NCI-H2171 (cell line): ENCODE data around the gene FKBP1A.
A peak's percentile ranks its signal among the peaks of the same experiment; 100 is the strongest.
"Not testable (repeated sequence)": the region's sequence is repeated elsewhere in the genome, so short reads cannot be mapped to it uniquely, and the experiment has no call there.

Experiments used
- DNase-seq: peaks from one replicate; lab custom pipeline; 2025; lab: John Stamatoyannopoulos, UW

The FKBP1A gene

GRCh38 chr20:1363522-1363921 lies 29.3 kb downstream of the FKBP1A start:
- no peak for DNase-seq

GRCh38 chr20:1362484-1362883 lies 30.4 kb downstream of the FKBP1A start:
- no peak for DNase-seq

- no peak for DNase-seq
Measured at GRCh38 chr20:1360094-1360846, 32.6 kb downstream of the FKBP1A start.

GRCh38 chr20:1357921-1358671 lies 34.8 kb downstream of the FKBP1A start:
- DNase-seq, result no peak

GRCh38 chr20:1353956-1354355 lies 38.9 kb downstream of the FKBP1A start:
- no peak for DNase-seq

GRCh38 chr20:1346315-1346969 lies 46.4 kb downstream of the FKBP1A start:
- no peak for DNase-seq

GRCh38 chr20:1345756-1346093 lies 47.1 kb downstream of the FKBP1A start:
- DNase-seq, result no peak

- no peak for DNase-seq
Measured at GRCh38 chr20:1345030-1345755, 47.7 kb downstream of the FKBP1A start.

GRCh38 chr20:1343446-1344124 lies 49.3 kb downstream of the FKBP1A start:
- DNase-seq, result not testable (repeated sequence)

- DNase-seq, result peak; percentile 18
Measured at GRCh38 chr20:1341561-1342265, 51.1 kb downstream of the FKBP1A start.

- DNase-seq, result no peak
Measured at GRCh38 chr20:1338801-1339200, 54.1 kb downstream of the FKBP1A start.

GRCh38 chr20:1338096-1338495 lies 54.8 kb downstream of the FKBP1A start:
- DNase-seq, result no peak

- no peak for DNase-seq
Measured at GRCh38 chr20:1337441-1337840, 55.4 kb downstream of the FKBP1A start.

- no peak for DNase-seq
Measured at GRCh38 chr20:1336699-1337367, 56.0 kb downstream of the FKBP1A start.

GRCh38 chr20:1335961-1336698 lies 56.7 kb downstream of the FKBP1A start:
- DNase-seq, result no peak

- DNase-seq, result no peak
Measured at GRCh38 chr20:1334761-1335160, 58.1 kb downstream of the FKBP1A start.

GRCh38 chr20:1334370-1334731 lies 58.5 kb downstream of the FKBP1A start:
- DNase-seq, result no peak

GRCh38 chr20:1333462-1334369 lies 59.1 kb downstream of the FKBP1A start:
- peak; percentile 60 for DNase-seq

GRCh38 chr20:1332749-1333300 lies 60.0 kb downstream of the FKBP1A start:
- no peak for DNase-seq
